ENCODE data around the gene WDR7.

DNA sequence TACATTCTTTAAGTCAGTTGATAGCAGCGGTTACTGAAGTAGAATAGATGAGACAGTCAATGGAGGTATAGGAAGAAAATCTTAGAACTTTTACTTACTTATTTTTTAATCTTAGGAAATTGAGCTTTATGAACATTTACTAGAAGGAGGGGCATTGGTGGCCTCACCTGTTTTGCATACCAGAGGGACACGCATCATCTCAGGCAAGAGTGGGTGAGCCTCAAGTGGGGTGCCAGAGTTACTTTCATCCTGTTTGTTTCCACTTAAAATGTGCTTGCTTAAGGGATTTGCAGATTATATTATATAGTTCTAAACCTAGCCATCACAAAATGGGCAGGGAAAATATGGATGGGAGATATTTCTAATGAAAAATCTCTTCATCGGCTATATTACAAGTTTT, 61.6 kb downstream of the WDR7 start:
- TF ChIP-seq, protein P1, sequence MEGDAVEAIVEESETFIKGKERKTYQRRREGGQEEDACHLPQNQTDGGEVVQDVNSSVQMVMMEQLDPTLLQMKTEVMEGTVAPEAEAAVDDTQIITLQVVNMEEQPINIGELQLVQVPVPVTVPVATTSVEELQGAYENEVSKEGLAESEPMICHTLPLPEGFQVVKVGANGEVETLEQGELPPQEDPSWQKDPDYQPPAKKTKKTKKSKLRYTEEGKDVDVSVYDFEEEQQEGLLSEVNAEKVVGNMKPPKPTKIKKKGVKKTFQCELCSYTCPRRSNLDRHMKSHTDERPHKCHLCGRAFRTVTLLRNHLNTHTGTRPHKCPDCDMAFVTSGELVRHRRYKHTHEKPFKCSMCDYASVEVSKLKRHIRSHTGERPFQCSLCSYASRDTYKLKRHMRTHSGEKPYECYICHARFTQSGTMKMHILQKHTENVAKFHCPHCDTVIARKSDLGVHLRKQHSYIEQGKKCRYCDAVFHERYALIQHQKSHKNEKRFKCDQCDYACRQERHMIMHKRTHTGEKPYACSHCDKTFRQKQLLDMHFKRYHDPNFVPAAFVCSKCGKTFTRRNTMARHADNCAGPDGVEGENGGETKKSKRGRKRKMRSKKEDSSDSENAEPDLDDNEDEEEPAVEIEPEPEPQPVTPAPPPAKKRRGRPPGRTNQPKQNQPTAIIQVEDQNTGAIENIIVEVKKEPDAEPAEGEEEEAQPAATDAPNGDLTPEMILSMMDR (IDR thresholded peaks at IDR 0.05), result no peak
- no peak for TF ChIP-seq POLR2A (IDR thresholded peaks at IDR 0.05)
